ENCODE measurements around the gene STRAP. TPM values are rescaled to one million over a fixed set of nuclear protein-coding genes. Genes with fewer than 3 reads are reported as not detected.

The STRAP gene
- total RNA-seq, 1 donor = 69.5 TPM

- peaks cover 40% of the 10 kb centered on the region for H3K79me2 ChIP-seq (ENCODE audit: insufficient read depth, low read length)
- peak; percentile 32 for TF ChIP-seq CTCF (IDR thresholded peaks at IDR 0.05; ENCODE audit: extremely low read depth, low read depth, low read length)
- no peaks in the 10 kb centered on the region for H4K20me1 ChIP-seq (ENCODE audit: insufficient read depth, low read length)
- no peaks in the 10 kb centered on the region for H3K36me3 ChIP-seq (ENCODE audit: insufficient read depth, low read length)
- peak overlapping the region; percentile 17 for H3K27ac ChIP-seq (ENCODE audit: low read depth, low read length)
- H3K4me1 ChIP-seq (ENCODE audit: insufficient read depth, low read length) = peaks cover 41% of the 10 kb centered on the region
- no peaks in the 10 kb centered on the region for H3K9me3 ChIP-seq (ENCODE audit: low read depth, low read length)
- DNase-seq (ENCODE audit: insufficient read length, low spot score, missing footprints) = peak; percentile 61
- no peak overlapping the region for H3K4me3 ChIP-seq (ENCODE audit: insufficient read depth, low read length)
- H3K4me2 ChIP-seq (ENCODE audit: insufficient read depth, low read length) = no peak overlapping the region
- no peaks in the 10 kb centered on the region for H3K27me3 ChIP-seq (ENCODE audit: insufficient read depth, low read length)
- no peak overlapping the region for H2AFZ ChIP-seq (ENCODE audit: low read length)
These were observed 49.4 kb downstream of the STRAP start for GRCh38 chr12:15931590-15932053.

- H3K36me3 ChIP-seq (ENCODE audit: insufficient read depth, low read length) = no peaks in the 10 kb centered on the region
- peak overlapping the region; percentile 13 for H3K27ac ChIP-seq (ENCODE audit: low read depth, low read length)
- no peaks in the 10 kb centered on the region for H3K27me3 ChIP-seq (ENCODE audit: insufficient read depth, low read length)
- peaks cover 39% of the 10 kb centered on the region for H3K4me1 ChIP-seq (ENCODE audit: insufficient read depth, low read length)
- no peaks in the 10 kb centered on the region for H4K20me1 ChIP-seq (ENCODE audit: insufficient read depth, low read length)
- no peak overlapping the region for H2AFZ ChIP-seq (ENCODE audit: low read length)
- TF ChIP-seq CTCF (IDR thresholded peaks at IDR 0.05; ENCODE audit: extremely low read depth, low read depth, low read length) = no peak
- no peaks in the 10 kb centered on the region for H3K9me3 ChIP-seq (ENCODE audit: low read depth, low read length)
- H3K4me2 ChIP-seq (ENCODE audit: insufficient read depth, low read length) = no peak overlapping the region
- no peak for DNase-seq (ENCODE audit: insufficient read length, low spot score, missing footprints)
- no peak overlapping the region for H3K4me3 ChIP-seq (ENCODE audit: insufficient read depth, low read length)
- peaks cover 45% of the 10 kb centered on the region for H3K79me2 ChIP-seq (ENCODE audit: insufficient read depth, low read length)
These were observed 50.1 kb downstream of the STRAP start for GRCh38 chr12:15932327-15932726.

- peaks cover 36% of the 10 kb centered on the region for H3K4me1 ChIP-seq (ENCODE audit: insufficient read depth, low read length)
- TF ChIP-seq CTCF (IDR thresholded peaks at IDR 0.05; ENCODE audit: extremely low read depth, low read depth, low read length) = no peak
- no peaks in the 10 kb centered on the region for H4K20me1 ChIP-seq (ENCODE audit: insufficient read depth, low read length)
- peaks cover 51% of the 10 kb centered on the region for H3K79me2 ChIP-seq (ENCODE audit: insufficient read depth, low read length)
- H3K36me3 ChIP-seq (ENCODE audit: insufficient read depth, low read length) = no peaks in the 10 kb centered on the region
- no peak for DNase-seq (ENCODE audit: insufficient read length, low spot score, missing footprints)
- peak overlapping the region; percentile 85 for H3K27ac ChIP-seq (ENCODE audit: low read depth, low read length)
- H2AFZ ChIP-seq (ENCODE audit: low read length) = no peak overlapping the region
- no peak overlapping the region for H3K4me3 ChIP-seq (ENCODE audit: insufficient read depth, low read length)
- H3K4me2 ChIP-seq (ENCODE audit: insufficient read depth, low read length) = no peak overlapping the region
- H3K27me3 ChIP-seq (ENCODE audit: insufficient read depth, low read length) = no peaks in the 10 kb centered on the region
- H3K9me3 ChIP-seq (ENCODE audit: low read depth, low read length) = no peaks in the 10 kb centered on the region
These were observed 50.8 kb downstream of the STRAP start for GRCh38 chr12:15932971-15933370.

- Histone ChIP-seq H2AFZ (ENCODE audit: low read length) (peak overlapping the region; percentile 0), H3K4me3 (ENCODE audit: insufficient read depth, low read length) (no peak overlapping the region), H3K27ac (ENCODE audit: low read depth, low read length) (peak overlapping the region; percentile 85), H3K4me1 (ENCODE audit: insufficient read depth, low read length) (peaks cover 28% of the 10 kb centered on the region), H3K79me2 (ENCODE audit: insufficient read depth, low read length) (peaks cover 51% of the 10 kb centered on the region), H3K9me3 (ENCODE audit: low read depth, low read length) (no peaks in the 10 kb centered on the region), H4K20me1 (ENCODE audit: insufficient read depth, low read length) (no peaks in the 10 kb centered on the region), H3K27me3 (ENCODE audit: insufficient read depth, low read length) (no peaks in the 10 kb centered on the region), H3K4me2 (ENCODE audit: insufficient read depth, low read length) (peak overlapping the region; percentile 54), H3K36me3 (ENCODE audit: insufficient read depth, low read length) (no peaks in the 10 kb centered on the region)
- no peak for DNase-seq (ENCODE audit: insufficient read length, low spot score, missing footprints)
- TF ChIP-seq CTCF (IDR thresholded peaks at IDR 0.05; ENCODE audit: extremely low read depth, low read depth, low read length) = no peak
These were observed 51.6 kb downstream of the STRAP start for GRCh38 chr12:15933751-15934150.
